ENCODE data around the gene NR3C2. TPM values are rescaled to one million over a fixed set of nuclear protein-coding genes. Genes with fewer than 3 reads are reported as not detected.

NR3C2 gene
- total and polyA plus RNA-seq, 2 experiments from 2014 or later = 1.2 to 3.0 TPM

DNA sequence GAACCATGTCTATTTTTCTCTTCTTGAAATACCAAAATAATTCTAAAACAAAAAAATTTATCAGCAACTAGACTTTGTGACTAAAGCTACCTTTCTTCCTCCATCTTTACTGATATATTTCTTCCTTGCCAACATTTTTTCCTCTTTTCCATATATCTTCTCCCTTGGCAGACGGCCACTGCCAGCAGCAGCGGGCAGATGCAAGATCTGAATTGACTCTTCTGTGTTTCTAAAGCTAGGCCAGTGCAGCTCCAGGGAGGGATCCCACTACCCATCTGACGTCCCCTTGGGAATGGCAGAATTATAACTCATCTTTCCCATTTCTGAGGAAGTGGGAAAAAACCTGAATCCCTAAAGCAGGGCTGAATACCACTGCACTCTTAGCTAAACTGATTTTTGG, 206.4 kb downstream of the NR3C2 start:
- no peak overlapping the region for H3K4me3 Mint-ChIP-seq

GRCh38 chr4:148229798-148230197, 212.4 kb downstream of the NR3C2 start:
- Histone ChIP-seq H3K79me2 (replicated peaks; ENCODE audit: insufficient read depth) (no peaks in the 10 kb centered on the region), H4K20me1 (replicated peaks; ENCODE audit: insufficient read depth) (no peaks in the 10 kb centered on the region), H3K27me3 (ENCODE audit: insufficient read depth) (no peaks in the 10 kb centered on the region), H3F3A (replicated peaks; ENCODE audit: low read depth) (no peaks in the 10 kb centered on the region), H3K4me1 (ENCODE audit: insufficient read depth) (no peaks in the 10 kb centered on the region), H3K4me3 (no peak overlapping the region), H2AFZ (no peak overlapping the region), H3K36me3 (ENCODE audit: insufficient read depth) (no peaks in the 10 kb centered on the region), H3K9me2 (ENCODE audit: insufficient read depth) (peaks cover 4% of the 10 kb centered on the region; the same call in 1 of the 2 replicates), H3K27ac (ENCODE audit: low read depth) (no peak overlapping the region), H3K4me2 (no peak overlapping the region)
- Mint-ChIP-seq H3K36me3 (ENCODE audit: low read depth) (no peaks in the 10 kb centered on the region), H3K27ac (no peak overlapping the region), H3K9me3 (no peaks in the 10 kb centered on the region), H3K4me1 (no peaks in the 10 kb centered on the region), H3K27me3 (ENCODE audit: insufficient read depth, low read depth, poor library complexity) (no peaks in the 10 kb centered on the region), H3K4me3 (no peak overlapping the region)
- ATAC-seq (no peak), DNase-seq (ENCODE audit: low spot score) (no peak)
- TF ChIP-seq STAT1 (IDR thresholded peaks at IDR 0.05; ENCODE audit: unreplicated experiment) (no peak), NANOG (IDR thresholded peaks at IDR 0.05; ENCODE audit: borderline replicate concordance) (no peak), JUNB (IDR thresholded peaks at IDR 0.05; ENCODE audit: unreplicated experiment) (no peak), REST (IDR thresholded peaks at IDR 0.05; ENCODE audit: unreplicated experiment) (no peak), POLR2AphosphoS5 (IDR thresholded peaks at IDR 0.05; ENCODE audit: low read depth) (no peak), EZH2 (IDR thresholded peaks at IDR 0.05; ENCODE audit: low read depth, unreplicated experiment) (no peak), CREB1 (CRISPR knock-in tag; IDR thresholded peaks at IDR 0.05; ENCODE audit: low read depth) (no peak), ZNF331 (CRISPR knock-in tag; IDR thresholded peaks at IDR 0.05; ENCODE audit: low read depth) (no peak), ETS1 (IDR thresholded peaks at IDR 0.05) (no peak), EZH2phosphoT487 (IDR thresholded peaks at IDR 0.05; ENCODE audit: unreplicated experiment) (no peak), ZNF114 (CRISPR knock-in tag; IDR thresholded peaks at IDR 0.05) (no peak)
- TF ChIP-seq, protein P1, sequence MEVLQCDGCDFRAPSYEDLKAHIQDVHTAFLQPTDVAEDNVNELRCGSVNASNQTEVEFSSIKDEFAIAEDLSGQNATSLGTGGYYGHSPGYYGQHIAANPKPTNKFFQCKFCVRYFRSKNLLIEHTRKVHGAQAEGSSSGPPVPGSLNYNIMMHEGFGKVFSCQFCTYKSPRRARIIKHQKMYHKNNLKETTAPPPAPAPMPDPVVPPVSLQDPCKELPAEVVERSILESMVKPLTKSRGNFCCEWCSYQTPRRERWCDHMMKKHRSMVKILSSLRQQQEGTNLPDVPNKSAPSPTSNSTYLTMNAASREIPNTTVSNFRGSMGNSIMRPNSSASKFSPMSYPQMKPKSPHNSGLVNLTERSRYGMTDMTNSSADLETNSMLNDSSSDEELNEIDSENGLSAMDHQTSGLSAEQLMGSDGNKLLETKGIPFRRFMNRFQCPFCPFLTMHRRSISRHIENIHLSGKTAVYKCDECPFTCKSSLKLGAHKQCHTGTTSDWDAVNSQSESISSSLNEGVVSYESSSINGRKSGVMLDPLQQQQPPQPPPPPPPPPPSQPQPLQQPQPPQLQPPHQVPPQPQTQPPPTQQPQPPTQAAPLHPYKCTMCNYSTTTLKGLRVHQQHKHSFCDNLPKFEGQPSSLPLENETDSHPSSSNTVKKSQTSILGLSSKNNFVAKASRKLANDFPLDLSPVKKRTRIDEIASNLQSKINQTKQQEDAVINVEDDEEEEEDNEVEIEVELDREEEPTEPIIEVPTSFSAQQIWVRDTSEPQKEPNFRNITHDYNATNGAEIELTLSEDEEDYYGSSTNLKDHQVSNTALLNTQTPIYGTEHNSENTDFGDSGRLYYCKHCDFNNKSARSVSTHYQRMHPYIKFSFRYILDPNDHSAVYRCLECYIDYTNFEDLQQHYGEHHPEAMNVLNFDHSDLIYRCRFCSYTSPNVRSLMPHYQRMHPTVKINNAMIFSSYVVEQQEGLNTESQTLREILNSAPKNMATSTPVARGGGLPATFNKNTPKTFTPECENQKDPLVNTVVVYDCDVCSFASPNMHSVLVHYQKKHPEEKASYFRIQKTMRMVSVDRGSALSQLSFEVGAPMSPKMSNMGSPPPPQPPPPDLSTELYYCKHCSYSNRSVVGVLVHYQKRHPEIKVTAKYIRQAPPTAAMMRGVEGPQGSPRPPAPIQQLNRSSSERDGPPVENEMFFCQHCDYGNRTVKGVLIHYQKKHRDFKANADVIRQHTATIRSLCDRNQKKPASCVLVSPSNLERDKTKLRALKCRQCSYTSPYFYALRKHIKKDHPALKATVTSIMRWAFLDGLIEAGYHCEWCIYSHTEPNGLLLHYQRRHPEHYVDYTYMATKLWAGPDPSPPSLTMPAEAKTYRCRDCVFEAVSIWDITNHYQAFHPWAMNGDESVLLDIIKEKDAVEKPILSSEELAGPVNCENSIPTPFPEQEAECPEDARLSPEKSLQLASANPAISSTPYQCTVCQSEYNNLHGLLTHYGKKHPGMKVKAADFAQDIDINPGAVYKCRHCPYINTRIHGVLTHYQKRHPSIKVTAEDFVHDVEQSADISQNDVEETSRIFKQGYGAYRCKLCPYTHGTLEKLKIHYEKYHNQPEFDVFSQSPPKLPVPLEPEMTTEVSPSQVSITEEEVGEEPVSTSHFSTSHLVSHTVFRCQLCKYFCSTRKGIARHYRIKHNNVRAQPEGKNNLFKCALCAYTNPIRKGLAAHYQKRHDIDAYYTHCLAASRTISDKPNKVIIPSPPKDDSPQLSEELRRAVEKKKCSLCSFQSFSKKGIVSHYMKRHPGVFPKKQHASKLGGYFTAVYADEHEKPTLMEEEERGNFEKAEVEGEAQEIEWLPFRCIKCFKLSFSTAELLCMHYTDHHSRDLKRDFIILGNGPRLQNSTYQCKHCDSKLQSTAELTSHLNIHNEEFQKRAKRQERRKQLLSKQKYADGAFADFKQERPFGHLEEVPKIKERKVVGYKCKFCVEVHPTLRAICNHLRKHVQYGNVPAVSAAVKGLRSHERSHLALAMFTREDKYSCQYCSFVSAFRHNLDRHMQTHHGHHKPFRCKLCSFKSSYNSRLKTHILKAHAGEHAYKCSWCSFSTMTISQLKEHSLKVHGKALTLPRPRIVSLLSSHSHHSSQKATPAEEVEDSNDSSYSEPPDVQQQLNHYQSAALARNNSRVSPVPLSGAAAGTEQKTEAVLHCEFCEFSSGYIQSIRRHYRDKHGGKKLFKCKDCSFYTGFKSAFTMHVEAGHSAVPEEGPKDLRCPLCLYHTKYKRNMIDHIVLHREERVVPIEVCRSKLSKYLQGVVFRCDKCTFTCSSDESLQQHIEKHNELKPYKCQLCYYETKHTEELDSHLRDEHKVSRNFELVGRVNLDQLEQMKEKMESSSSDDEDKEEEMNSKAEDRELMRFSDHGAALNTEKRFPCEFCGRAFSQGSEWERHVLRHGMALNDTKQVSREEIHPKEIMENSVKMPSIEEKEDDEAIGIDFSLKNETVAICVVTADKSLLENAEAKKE (CRISPR knock-in tag; IDR thresholded peaks at IDR 0.05) = no peak

More for the DNA sequence above, 206.4 kb downstream of the NR3C2 start:
- no peak overlapping the region for H3K27ac Mint-ChIP-seq
- peaks cover 3% of the 10 kb centered on the region for H3K27me3 Mint-ChIP-seq (ENCODE audit: insufficient read depth, low read depth, poor library complexity)
- no peaks in the 10 kb centered on the region for H3K79me2 ChIP-seq (replicated peaks; ENCODE audit: insufficient read depth)
- no peak overlapping the region for H3K4me2 ChIP-seq
- DNase-seq (ENCODE audit: low spot score) = no peak
- TF ChIP-seq NANOG (IDR thresholded peaks at IDR 0.05; ENCODE audit: borderline replicate concordance) = no peak
- TF ChIP-seq EZH2 (IDR thresholded peaks at IDR 0.05; ENCODE audit: low read depth, unreplicated experiment) = no peak
- H4K20me1 ChIP-seq (replicated peaks; ENCODE audit: insufficient read depth) = no peaks in the 10 kb centered on the region
- ATAC-seq = no peak
- no peaks in the 10 kb centered on the region for H3K4me1 Mint-ChIP-seq
- no peak overlapping the region for H3K4me3 ChIP-seq
- H3K36me3 Mint-ChIP-seq (ENCODE audit: low read depth) = no peaks in the 10 kb centered on the region
- H3K27me3 ChIP-seq (ENCODE audit: insufficient read depth) = no peaks in the 10 kb centered on the region
- no peak overlapping the region for H2AFZ ChIP-seq
- no peaks in the 10 kb centered on the region for H3K4me1 ChIP-seq (ENCODE audit: insufficient read depth)
- no peak overlapping the region for H3K27ac ChIP-seq (ENCODE audit: low read depth)
- no peaks in the 10 kb centered on the region for H3F3A ChIP-seq (replicated peaks; ENCODE audit: low read depth)
- no peaks in the 10 kb centered on the region for H3K36me3 ChIP-seq (ENCODE audit: insufficient read depth)
- no peaks in the 10 kb centered on the region for H3K9me3 Mint-ChIP-seq
- H3K9me2 ChIP-seq (ENCODE audit: insufficient read depth) = peaks cover 4% of the 10 kb centered on the region; the same call in 1 of the 2 replicates
